Sigmoid colon (tissue), 7 donors: ENCODE measurements around the gene KISS1R. TPM values are rescaled to one million over a fixed set of nuclear protein-coding genes. Genes with fewer than 3 reads are reported as not detected.

Source experiments
- DNase-seq: peaks from one replicate; pipeline ENCODE4 v3.0.0-alpha.2; 2019
- H3K27ac ChIP-seq, 4 donors: fragments of 200-600 bp; sonication (generic); one replicate each; pipeline ENCODE4 v1.5.1; 2016 to 2019; ENCODE audit warnings: mild to moderate bottlenecking in 1 of 4
- H3K27me3 ChIP-seq, 3 donors: fragments of 200-600 bp; sonication (generic); one replicate each; pipeline ENCODE4 v1.5.1; 2019; ENCODE audit warnings: mild to moderate bottlenecking in 1 of 3
- H3K36me3 ChIP-seq, 4 donors: fragments of 200-600 bp; sonication (generic); one replicate each; pipeline ENCODE4 v1.5.1; 2016 to 2019
- H3K4me1 ChIP-seq, 4 donors: fragments of 200-600 bp; sonication (generic); one replicate each; pipeline ENCODE4 v1.5.1; 2017 to 2019
- H3K4me3 ChIP-seq, 4 donors: fragments of 200-600 bp; sonication (generic); one replicate each; pipeline ENCODE4 v1.5.1; 2017 to 2019; ENCODE audit warnings: mild to moderate bottlenecking in 2 of 4, moderate library complexity in 1 of 4
- H3K9me3 ChIP-seq, 4 donors: fragments of 200-600 bp in 3 of 4; sonication (generic) in 3 of 4; one replicate each; pipeline versions ENCODE4 v1.5.1 to v1.6.1; 2013 to 2019
- CTCF ChIP-seq, 4 experiments: fragments of 450-650 bp in 3 of 4; fragments of 200-600 bp in 1 of 4; IDR thresholded peaks; one replicate each; pipeline ENCODE4 v1.5.1; 2016 to 2019; ENCODE audit warnings: antibody characterized with exemption in 4 of 4, mild to moderate bottlenecking in 3 of 4, moderate library complexity in 2 of 4
- EP300 ChIP-seq, 4 donors: sonication (generic); formaldehyde crosslinking; IDR thresholded peaks; one replicate each; pipeline ENCODE4 v1.6.1; 2017; ENCODE audit warnings: antibody characterized with exemption in 4 of 4
- POLR2A ChIP-seq, 2 donors: fragments of 450-650 bp; IDR thresholded peaks; one replicate each; pipeline ENCODE4 v1.6.1; 2016; ENCODE audit warnings: antibody characterized with exemption in 2 of 2, mild to moderate bottlenecking in 2 of 2, moderate library complexity in 2 of 2
- POLR2AphosphoS5 ChIP-seq, 4 donors: sonication (generic); formaldehyde crosslinking; IDR thresholded peaks; one replicate each; pipeline ENCODE4 v1.6.1; 2017; ENCODE audit warnings: antibody characterized with exemption in 4 of 4
- WGBS, 2 donors: extraction: QIAGEN DNeasy Blood & Tissue Kit; methylation state at CpG; one replicate each; pipeline ENCODE4 v1.1.7; 2013; 5-methylcytosine and 5-hydroxymethylcytosine counted together
- intact Hi-C: fragments of 100-400 bp; cut with DNase I; formaldehyde crosslinking; loops from one replicate; pipeline ENCODE4 v1.15.1; 2023
- polyA plus RNA-seq, 3 donors: library from polyadenylated mRNA; stranded (reverse); fragments of 200-250 nt; gene quantifications; one replicate each; pipeline ENCODE4 v1.2.3, GENCODE V29; 2013
- total RNA-seq, 4 donors: library from RNA; depleted of rRNA; stranded (reverse); fragments of >200 nt; gene quantifications; one replicate each; pipeline ENCODE4 v1.1.0, GENCODE V29; 2016
- donor health status: healthy with polysubstance abuse.
- donor health status: Bipolar disorder and iron deficiency.
- donor health status: healthy.

KISS1R gene
- total and polyA plus RNA-seq, 7 donors: 0.13 TPM; not detected in 6

GRCh38 chr19:958967-959855, 42.1 kb downstream of the KISS1R start:
- Histone ChIP-seq H3K27me3 (no peaks in the 10 kb centered on the region), H3K9me3 (no peaks in the 10 kb centered on the region), H3K36me3 (peaks cover 0 to 4% (median 1%) of the 10 kb centered on the region in 4 donors), H3K4me1 (peaks cover 0 to 13% (median 8%) of the 10 kb centered on the region in 4 donors), H3K4me3 (no peak overlapping the region), H3K27ac (no peak overlapping the region)
- intact Hi-C loops: no loop called here
- TF ChIP-seq POLR2AphosphoS5 (IDR thresholded peaks at IDR 0.05) (no peak), POLR2A (IDR thresholded peaks at IDR 0.05) (no peak), EP300 (IDR thresholded peaks at IDR 0.05) (no peak), CTCF (IDR thresholded peaks at IDR 0.05) (no peak)
- 74 to 82% methylated on average over 36 of the region's 36 CpGs for WGBS, 2 donors
- DNase-seq: no peak

- peaks cover 0 to 10% (median 6%) of the 10 kb centered on the region in 4 donors for H3K36me3 ChIP-seq
- DNase-seq: no peak
- H3K4me1 ChIP-seq: peaks cover 0 to 13% (median 8%) of the 10 kb centered on the region in 4 donors
- 69 to 80% methylated on average over 12 of the region's 12 CpGs for WGBS, 2 donors
- no peak overlapping the region for H3K27ac ChIP-seq
- no peaks in the 10 kb centered on the region for H3K27me3 ChIP-seq
- no peak overlapping the region for H3K4me3 ChIP-seq
- intact Hi-C loops: no loop called here
- H3K9me3 ChIP-seq: no peaks in the 10 kb centered on the region
- TF ChIP-seq POLR2A (IDR thresholded peaks at IDR 0.05) (no peak), CTCF (IDR thresholded peaks at IDR 0.05) (no peak), POLR2AphosphoS5 (IDR thresholded peaks at IDR 0.05) (no peak), EP300 (IDR thresholded peaks at IDR 0.05) (no peak)
Observed at GRCh38 chr19:960020-960419, 42.9 kb downstream of the KISS1R start.

DNA sequence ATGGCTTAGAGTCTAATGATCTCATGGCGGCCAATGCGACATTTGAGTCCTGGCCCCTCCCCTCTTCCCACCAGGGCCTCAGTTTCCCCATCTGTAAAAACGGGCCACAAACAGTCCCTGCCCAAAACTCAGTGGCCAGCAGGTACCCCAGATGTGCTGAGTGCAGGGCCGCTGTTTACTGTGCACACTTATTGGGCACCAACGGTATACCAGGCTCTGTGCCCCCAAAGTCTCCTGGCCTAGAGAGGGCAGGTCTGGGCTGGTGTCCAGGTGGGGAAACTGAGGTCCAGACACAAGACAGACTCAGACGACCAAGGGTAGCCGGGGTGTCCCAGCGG, 43.4 kb downstream of the KISS1R start:
- 79 to 82% methylated on average over 8 of the region's 8 CpGs for WGBS, 2 donors
- H3K27me3 ChIP-seq: no peaks in the 10 kb centered on the region
- DNase-seq: no peak
- intact Hi-C loops: no loop called here
- no peak overlapping the region for H3K4me3 ChIP-seq
- H3K27ac ChIP-seq: no peak overlapping the region
- no peaks in the 10 kb centered on the region for H3K9me3 ChIP-seq
- H3K4me1 ChIP-seq: peaks cover 0 to 13% (median 8%) of the 10 kb centered on the region in 4 donors
- H3K36me3 ChIP-seq: peaks cover 0 to 16% (median 8%) of the 10 kb centered on the region in 4 donors
- TF ChIP-seq CTCF (IDR thresholded peaks at IDR 0.05) (no peak), POLR2AphosphoS5 (IDR thresholded peaks at IDR 0.05) (no peak), POLR2A (IDR thresholded peaks at IDR 0.05) (no peak), EP300 (IDR thresholded peaks at IDR 0.05) (no peak)

DNA sequence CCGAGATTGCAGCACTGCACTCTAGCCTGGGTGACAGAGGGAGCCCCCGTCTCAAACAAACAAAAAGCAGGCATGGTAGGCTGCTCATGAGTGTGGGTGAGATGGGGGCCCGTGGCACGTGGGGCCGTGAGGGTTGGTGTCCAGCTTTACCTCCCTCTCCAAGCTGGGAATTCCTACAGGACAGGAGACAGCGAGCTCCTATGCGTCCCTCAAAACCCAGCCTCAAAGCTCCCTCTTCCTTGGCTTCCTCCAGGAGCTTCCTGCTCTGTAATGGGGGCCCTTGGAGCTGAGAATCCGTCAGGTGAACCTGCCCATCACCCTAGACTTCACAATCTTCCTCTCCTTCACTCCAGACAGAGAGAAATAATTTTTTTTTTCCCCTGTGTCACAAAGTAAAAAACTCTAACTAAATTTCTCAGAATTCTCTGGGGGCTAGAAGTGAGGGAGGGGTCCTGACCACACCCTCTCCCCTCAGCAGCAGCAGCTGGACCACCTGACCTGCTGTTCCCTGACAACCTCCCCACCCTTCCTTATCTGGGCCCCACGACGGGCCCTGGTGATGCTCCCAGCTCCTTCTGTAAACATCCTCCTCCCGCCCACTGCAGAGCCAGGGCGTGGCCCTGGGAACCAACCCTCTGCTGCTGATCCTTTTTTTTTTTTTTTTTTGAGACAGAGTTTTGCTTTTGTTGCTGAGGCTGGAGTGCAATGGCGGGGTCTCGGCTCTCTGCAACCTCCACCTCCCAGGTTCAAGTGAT, 44.9 kb downstream of the KISS1R start:
- TF ChIP-seq POLR2A (IDR thresholded peaks at IDR 0.05): no peak
- TF ChIP-seq POLR2AphosphoS5 (IDR thresholded peaks at IDR 0.05): no peak
- no peak for TF ChIP-seq CTCF (IDR thresholded peaks at IDR 0.05)
- no peak for TF ChIP-seq EP300 (IDR thresholded peaks at IDR 0.05)
- Histone ChIP-seq H3K4me1 (peaks cover 0 to 3% (median under 1%) of the 10 kb centered on the region in 4 donors), H3K27ac (no peak overlapping the region), H3K36me3 (peaks cover 0 to 28% (median 14%) of the 10 kb centered on the region in 4 donors), H3K9me3 (no peaks in the 10 kb centered on the region), H3K4me3 (no peak overlapping the region), H3K27me3 (no peaks in the 10 kb centered on the region)
- no peak for DNase-seq
- intact Hi-C loops: no loop called here
- 39 to 65% methylated on average over 14 of the region's 14 CpGs for WGBS, 2 donors
